PFSK-1 (cell line): Measurements from ENCODE around the gene LCN15.

ENCODE experiments used
- REST ChIP-seq, 2 experiments: IDR thresholded peaks; 2 replicates each; pipeline versions ENCODE4 v1.6.1 to v1.8.0; 2011 to 2012; ENCODE audit warnings: low read depth in 2 of 2, low read length in 2 of 2, control low read depth in 1 of 2, inconsistent platforms in 1 of 2, mild to moderate bottlenecking in 1 of 2, moderate library complexity in 1 of 2; ENCODE audit not compliant: insufficient read depth in 1 of 2
- TAF1 ChIP-seq: IDR thresholded peaks from 2 replicates; pipeline ENCODE4 v1.6.1; 2012; ENCODE audit warnings: low read length, control low read depth, borderline replicate concordance; ENCODE audit not compliant: insufficient read depth

GRCh38 chr9:136771907-136772415 is 7.6 kb upstream of the LCN15 start:
- TF ChIP-seq TAF1 (no peak), REST (IDR thresholded peaks at IDR 0.05; ENCODE audit: insufficient read depth in 1 of 2, low read depth in 2 of 2, low read length in 2 of 2) (no peak)
